GM23338 (cell line): ENCODE measurements around the gene HDAC11. TPM values are rescaled to one million over a fixed set of nuclear protein-coding genes. Genes with fewer than 3 reads are reported as not detected.

Source experiments
- ATAC-seq: fragments of 200-7000 bp; cut with Tn5 transposase; 3 replicates; pipeline ENCODE4 v1.9.1; 2020
- DNase-seq: peaks from one replicate; pipeline ENCODE4 v3.0.0-alpha.2; 2015; ENCODE audit warnings: low spot score
- H2AFZ ChIP-seq: fragments of 200-600 bp; sonication (generic); 2 replicates; pipeline ENCODE4 v1.8.0; 2016; ENCODE audit warnings: antibody characterized with exemption, mild to moderate bottlenecking, moderate library complexity
- H3F3A ChIP-seq: fragments of 200-600 bp; sonication (generic); replicated peaks from 2 replicates; pipeline ENCODE4 v1.8.0; 2017; ENCODE audit warnings: antibody characterized with exemption, mixed run types, low read depth
- H3K27ac ChIP-seq: fragments of 200-600 bp; sonication (generic); 2 replicates; pipeline ENCODE4 v1.6.1; 2016; ENCODE audit warnings: low read depth
- H3K27me3 ChIP-seq: fragments of 200-600 bp; sonication (generic); 2 replicates; pipeline ENCODE4 v1.8.0; 2016; ENCODE audit warnings: mild to moderate bottlenecking, mixed run types, moderate library complexity; ENCODE audit not compliant: insufficient read depth
- H3K36me3 ChIP-seq: fragments of 200-600 bp; sonication (generic); 2 replicates; pipeline ENCODE4 v1.8.0; 2016; ENCODE audit warnings: mild to moderate bottlenecking; ENCODE audit not compliant: insufficient read depth
- H3K4me1 ChIP-seq: fragments of 200-600 bp; sonication (generic); 2 replicates; pipeline ENCODE4 v1.8.0; 2016; ENCODE audit warnings: mild to moderate bottlenecking, moderate library complexity; ENCODE audit not compliant: insufficient read depth
- H3K4me2 ChIP-seq: fragments of 200-600 bp; sonication (generic); 2 replicates; pipeline ENCODE4 v1.7.1; 2017; ENCODE audit warnings: mixed run types
- H3K4me3 ChIP-seq: fragments of 200-600 bp; sonication (generic); 2 replicates; pipeline ENCODE4 v1.6.1; 2016; ENCODE audit warnings: mixed run types
- H3K79me2 ChIP-seq: fragments of 200-600 bp; sonication (generic); replicated peaks from 2 replicates; pipeline ENCODE4 v1.8.0; 2017; ENCODE audit warnings: mild to moderate bottlenecking; ENCODE audit not compliant: insufficient read depth
- H3K9me2 ChIP-seq: fragments of 200-600 bp; sonication (generic); 2 replicates; pipeline ENCODE4 v1.8.0; 2017; ENCODE audit not compliant: insufficient read depth
- H4K20me1 ChIP-seq: fragments of 200-600 bp; sonication (generic); replicated peaks from 2 replicates; pipeline ENCODE4 v1.8.0; 2017; ENCODE audit warnings: mild to moderate bottlenecking; ENCODE audit not compliant: insufficient read depth
- H3K27ac Mint-ChIP-seq: 2 replicates; pipeline ENCODE4 v1.8.0; 2020; ENCODE audit warnings: inconsistent platforms, mild to moderate bottlenecking, moderate library complexity, mixed read lengths
- H3K27me3 Mint-ChIP-seq: 3 replicates; pipeline ENCODE4 v1.8.0; 2022; ENCODE audit warnings: low read depth, mild to moderate bottlenecking, moderate library complexity, mixed read lengths, inconsistent platforms; ENCODE audit not compliant: insufficient read depth, poor library complexity
- H3K36me3 Mint-ChIP-seq: 3 replicates; pipeline ENCODE4 v1.8.0; 2021; ENCODE audit warnings: low read depth, mild to moderate bottlenecking, inconsistent platforms, moderate library complexity, mixed read lengths
- H3K4me1 Mint-ChIP-seq: 3 replicates; pipeline ENCODE4 v1.8.0; 2020; ENCODE audit warnings: mild to moderate bottlenecking, inconsistent platforms, mixed read lengths
- H3K4me3 Mint-ChIP-seq: 3 replicates; pipeline ENCODE4 v1.8.0; 2021; ENCODE audit warnings: moderate library complexity, mild to moderate bottlenecking, inconsistent platforms, mixed read lengths
- H3K9me3 Mint-ChIP-seq: 3 replicates; pipeline ENCODE4 v1.8.0; 2020; ENCODE audit warnings: moderate library complexity, mild to moderate bottlenecking, inconsistent platforms, mixed read lengths
- CREB1 ChIP-seq: fragments of 250-450 bp; sonication (Bioruptor Pico); IDR thresholded peaks from 2 replicates; pipeline ENCODE4 v1.5.0; 2020; ENCODE audit warnings: low read depth, mild to moderate bottlenecking, moderate library complexity
- EZH2 ChIP-seq: fragments of 200-600 bp; sonication (generic); IDR thresholded peaks from one replicate; pipeline ENCODE4 v1.8.0; 2017; ENCODE audit warnings: antibody characterized with exemption, mild to moderate bottlenecking, low read depth; ENCODE audit not compliant: unreplicated experiment
- EZH2phosphoT487 ChIP-seq: fragments of 200-600 bp; sonication (generic); IDR thresholded peaks from one replicate; pipeline ENCODE4 v1.8.1; 2018; ENCODE audit warnings: antibody characterized with exemption; ENCODE audit not compliant: unreplicated experiment
- JUNB ChIP-seq: IDR thresholded peaks from one replicate; pipeline ENCODE4 v1.6.1; 2016; ENCODE audit warnings: antibody characterized with exemption; ENCODE audit not compliant: unreplicated experiment
- NANOG ChIP-seq: IDR thresholded peaks from 2 replicates; pipeline ENCODE4 v1.6.1; 2016; ENCODE audit warnings: antibody characterized with exemption, borderline replicate concordance
- POLR2AphosphoS5 ChIP-seq: IDR thresholded peaks from 2 replicates; pipeline ENCODE4 v1.6.1; 2016; ENCODE audit warnings: antibody characterized with exemption, low read depth
- STAT1 ChIP-seq: IDR thresholded peaks from one replicate; pipeline ENCODE4 v1.6.1; 2016; ENCODE audit warnings: antibody characterized with exemption; ENCODE audit not compliant: unreplicated experiment
- ZNF114 ChIP-seq: fragments of 250-450 bp; sonication (Bioruptor Pico); IDR thresholded peaks from 2 replicates; pipeline ENCODE4 v1.5.0; 2020; ENCODE audit warnings: mild to moderate bottlenecking, moderate library complexity
- ZNF331 ChIP-seq: fragments of 250-450 bp; sonication (Bioruptor Pico); IDR thresholded peaks from 2 replicates; pipeline ENCODE4 v1.5.0; 2020; ENCODE audit warnings: low read depth, mild to moderate bottlenecking, moderate library complexity
- polyA plus RNA-seq: library from polyadenylated mRNA; unstranded; fragments of >200 nt; fragmentation: Nextera tagmentation; extraction: Ambion mirVana; gene quantifications from 2 replicates; pipeline ENCODE4 v1.2.1, GENCODE V29; 2016
- total RNA-seq: library from RNA; depleted of rRNA; stranded (reverse); fragments of >200 nt; shearing (Covaris generic); gene quantifications from 2 replicates; pipeline ENCODE4 v1.2.3, GENCODE V29; 2014
- TF ChIP-seq, protein P1 (sequence below), 2 experiments: fragments of 200-600 bp in 1 of 2; sonication (generic) in 1 of 2; conservative IDR thresholded peaks; 2 replicates each; pipeline versions ENCODE4 v1.5.1 to v1.6.1; 2016 to 2017; ENCODE audit warnings: antibody characterized with exemption in 2 of 2, low read depth in 2 of 2, mild to moderate bottlenecking in 2 of 2, moderate library complexity in 1 of 2
- TF ChIP-seq, protein P2 (sequence below): IDR thresholded peaks from 2 replicates; pipeline ENCODE4 v1.6.1; 2016; ENCODE audit warnings: antibody characterized with exemption
- TF ChIP-seq, protein P3 (sequence below): IDR thresholded peaks from one replicate; pipeline ENCODE4 v1.6.1; 2018; ENCODE audit warnings: antibody characterized with exemption; ENCODE audit not compliant: unreplicated experiment
- TF ChIP-seq, protein P4 (sequence below): fragments of 250-450 bp; sonication (Bioruptor Pico); IDR thresholded peaks from 2 replicates; pipeline ENCODE4 v1.5.0; 2020; ENCODE audit warnings: mild to moderate bottlenecking, moderate library complexity

The HDAC11 gene
- total and polyA plus RNA-seq, 2 experiments from 2014 or later = 5.4 to 15.8 TPM

DNA sequence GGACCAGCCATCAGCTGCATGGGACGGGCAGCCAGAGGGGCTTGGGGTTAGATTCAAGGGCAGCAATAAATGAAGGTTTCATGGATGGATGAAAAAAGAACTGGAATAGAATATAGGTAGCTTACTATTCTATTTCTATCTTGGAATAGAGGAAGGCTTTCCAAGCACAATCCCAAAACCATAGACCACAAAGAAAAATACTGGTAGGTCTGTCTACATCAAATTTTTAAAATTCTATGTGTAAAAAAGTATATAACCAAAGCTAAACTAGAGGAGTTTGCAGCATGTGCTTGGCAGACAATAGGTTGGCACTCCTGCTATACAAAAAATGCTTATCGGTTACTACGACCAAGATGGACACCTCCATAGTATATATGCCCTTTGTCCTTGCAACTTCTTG is 61.6 kb downstream of the HDAC11 start:
- DNase-seq (no peak), ATAC-seq (no peak)
- H3K36me3 Mint-ChIP-seq = peaks cover 5% of the 10 kb centered on the region; the same call in 2 of the 3 replicates
- Histone ChIP-seq H3K27me3 (no peaks in the 10 kb centered on the region), H3K4me2 (no peak overlapping the region), H3K4me3 (no peak overlapping the region), H3K79me2 (no peaks in the 10 kb centered on the region), H3K27ac (no peak overlapping the region), H2AFZ (no peak overlapping the region), H3K9me2 (no peaks in the 10 kb centered on the region), H3K36me3 (peaks cover 6% of the 10 kb centered on the region; the same call in 1 of the 2 replicates), H3K4me1 (peaks cover 4% of the 10 kb centered on the region), H3F3A (no peaks in the 10 kb centered on the region), H4K20me1 (no peaks in the 10 kb centered on the region)
- no peak overlapping the region for H3K4me3 Mint-ChIP-seq
- H3K9me3 Mint-ChIP-seq = peaks cover 23% of the 10 kb centered on the region
- peaks cover 15% of the 10 kb centered on the region for H3K4me1 Mint-ChIP-seq
- no peak overlapping the region for H3K27ac Mint-ChIP-seq
- peaks cover 15% of the 10 kb centered on the region for H3K27me3 Mint-ChIP-seq
- TF ChIP-seq ZNF331 (CRISPR knock-in tag) (no peak), EZH2 (no peak), EZH2phosphoT487 (no peak), ZNF114 (CRISPR knock-in tag) (no peak), STAT1 (no peak), CREB1 (CRISPR knock-in tag) (no peak), POLR2AphosphoS5 (no peak), NANOG (no peak), JUNB (no peak)
- TF ChIP-seq, protein P1, sequence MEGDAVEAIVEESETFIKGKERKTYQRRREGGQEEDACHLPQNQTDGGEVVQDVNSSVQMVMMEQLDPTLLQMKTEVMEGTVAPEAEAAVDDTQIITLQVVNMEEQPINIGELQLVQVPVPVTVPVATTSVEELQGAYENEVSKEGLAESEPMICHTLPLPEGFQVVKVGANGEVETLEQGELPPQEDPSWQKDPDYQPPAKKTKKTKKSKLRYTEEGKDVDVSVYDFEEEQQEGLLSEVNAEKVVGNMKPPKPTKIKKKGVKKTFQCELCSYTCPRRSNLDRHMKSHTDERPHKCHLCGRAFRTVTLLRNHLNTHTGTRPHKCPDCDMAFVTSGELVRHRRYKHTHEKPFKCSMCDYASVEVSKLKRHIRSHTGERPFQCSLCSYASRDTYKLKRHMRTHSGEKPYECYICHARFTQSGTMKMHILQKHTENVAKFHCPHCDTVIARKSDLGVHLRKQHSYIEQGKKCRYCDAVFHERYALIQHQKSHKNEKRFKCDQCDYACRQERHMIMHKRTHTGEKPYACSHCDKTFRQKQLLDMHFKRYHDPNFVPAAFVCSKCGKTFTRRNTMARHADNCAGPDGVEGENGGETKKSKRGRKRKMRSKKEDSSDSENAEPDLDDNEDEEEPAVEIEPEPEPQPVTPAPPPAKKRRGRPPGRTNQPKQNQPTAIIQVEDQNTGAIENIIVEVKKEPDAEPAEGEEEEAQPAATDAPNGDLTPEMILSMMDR (conservative IDR thresholded peaks at IDR 0.05; ENCODE audit: low read depth in 2 of 2) = no peak
- TF ChIP-seq, protein P2, sequence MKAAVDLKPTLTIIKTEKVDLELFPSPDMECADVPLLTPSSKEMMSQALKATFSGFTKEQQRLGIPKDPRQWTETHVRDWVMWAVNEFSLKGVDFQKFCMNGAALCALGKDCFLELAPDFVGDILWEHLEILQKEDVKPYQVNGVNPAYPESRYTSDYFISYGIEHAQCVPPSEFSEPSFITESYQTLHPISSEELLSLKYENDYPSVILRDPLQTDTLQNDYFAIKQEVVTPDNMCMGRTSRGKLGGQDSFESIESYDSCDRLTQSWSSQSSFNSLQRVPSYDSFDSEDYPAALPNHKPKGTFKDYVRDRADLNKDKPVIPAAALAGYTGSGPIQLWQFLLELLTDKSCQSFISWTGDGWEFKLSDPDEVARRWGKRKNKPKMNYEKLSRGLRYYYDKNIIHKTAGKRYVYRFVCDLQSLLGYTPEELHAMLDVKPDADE = no peak
- TF ChIP-seq, protein P3, sequence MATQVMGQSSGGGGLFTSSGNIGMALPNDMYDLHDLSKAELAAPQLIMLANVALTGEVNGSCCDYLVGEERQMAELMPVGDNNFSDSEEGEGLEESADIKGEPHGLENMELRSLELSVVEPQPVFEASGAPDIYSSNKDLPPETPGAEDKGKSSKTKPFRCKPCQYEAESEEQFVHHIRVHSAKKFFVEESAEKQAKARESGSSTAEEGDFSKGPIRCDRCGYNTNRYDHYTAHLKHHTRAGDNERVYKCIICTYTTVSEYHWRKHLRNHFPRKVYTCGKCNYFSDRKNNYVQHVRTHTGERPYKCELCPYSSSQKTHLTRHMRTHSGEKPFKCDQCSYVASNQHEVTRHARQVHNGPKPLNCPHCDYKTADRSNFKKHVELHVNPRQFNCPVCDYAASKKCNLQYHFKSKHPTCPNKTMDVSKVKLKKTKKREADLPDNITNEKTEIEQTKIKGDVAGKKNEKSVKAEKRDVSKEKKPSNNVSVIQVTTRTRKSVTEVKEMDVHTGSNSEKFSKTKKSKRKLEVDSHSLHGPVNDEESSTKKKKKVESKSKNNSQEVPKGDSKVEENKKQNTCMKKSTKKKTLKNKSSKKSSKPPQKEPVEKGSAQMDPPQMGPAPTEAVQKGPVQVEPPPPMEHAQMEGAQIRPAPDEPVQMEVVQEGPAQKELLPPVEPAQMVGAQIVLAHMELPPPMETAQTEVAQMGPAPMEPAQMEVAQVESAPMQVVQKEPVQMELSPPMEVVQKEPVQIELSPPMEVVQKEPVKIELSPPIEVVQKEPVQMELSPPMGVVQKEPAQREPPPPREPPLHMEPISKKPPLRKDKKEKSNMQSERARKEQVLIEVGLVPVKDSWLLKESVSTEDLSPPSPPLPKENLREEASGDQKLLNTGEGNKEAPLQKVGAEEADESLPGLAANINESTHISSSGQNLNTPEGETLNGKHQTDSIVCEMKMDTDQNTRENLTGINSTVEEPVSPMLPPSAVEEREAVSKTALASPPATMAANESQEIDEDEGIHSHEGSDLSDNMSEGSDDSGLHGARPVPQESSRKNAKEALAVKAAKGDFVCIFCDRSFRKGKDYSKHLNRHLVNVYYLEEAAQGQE = no peak
- TF ChIP-seq, protein P4, sequence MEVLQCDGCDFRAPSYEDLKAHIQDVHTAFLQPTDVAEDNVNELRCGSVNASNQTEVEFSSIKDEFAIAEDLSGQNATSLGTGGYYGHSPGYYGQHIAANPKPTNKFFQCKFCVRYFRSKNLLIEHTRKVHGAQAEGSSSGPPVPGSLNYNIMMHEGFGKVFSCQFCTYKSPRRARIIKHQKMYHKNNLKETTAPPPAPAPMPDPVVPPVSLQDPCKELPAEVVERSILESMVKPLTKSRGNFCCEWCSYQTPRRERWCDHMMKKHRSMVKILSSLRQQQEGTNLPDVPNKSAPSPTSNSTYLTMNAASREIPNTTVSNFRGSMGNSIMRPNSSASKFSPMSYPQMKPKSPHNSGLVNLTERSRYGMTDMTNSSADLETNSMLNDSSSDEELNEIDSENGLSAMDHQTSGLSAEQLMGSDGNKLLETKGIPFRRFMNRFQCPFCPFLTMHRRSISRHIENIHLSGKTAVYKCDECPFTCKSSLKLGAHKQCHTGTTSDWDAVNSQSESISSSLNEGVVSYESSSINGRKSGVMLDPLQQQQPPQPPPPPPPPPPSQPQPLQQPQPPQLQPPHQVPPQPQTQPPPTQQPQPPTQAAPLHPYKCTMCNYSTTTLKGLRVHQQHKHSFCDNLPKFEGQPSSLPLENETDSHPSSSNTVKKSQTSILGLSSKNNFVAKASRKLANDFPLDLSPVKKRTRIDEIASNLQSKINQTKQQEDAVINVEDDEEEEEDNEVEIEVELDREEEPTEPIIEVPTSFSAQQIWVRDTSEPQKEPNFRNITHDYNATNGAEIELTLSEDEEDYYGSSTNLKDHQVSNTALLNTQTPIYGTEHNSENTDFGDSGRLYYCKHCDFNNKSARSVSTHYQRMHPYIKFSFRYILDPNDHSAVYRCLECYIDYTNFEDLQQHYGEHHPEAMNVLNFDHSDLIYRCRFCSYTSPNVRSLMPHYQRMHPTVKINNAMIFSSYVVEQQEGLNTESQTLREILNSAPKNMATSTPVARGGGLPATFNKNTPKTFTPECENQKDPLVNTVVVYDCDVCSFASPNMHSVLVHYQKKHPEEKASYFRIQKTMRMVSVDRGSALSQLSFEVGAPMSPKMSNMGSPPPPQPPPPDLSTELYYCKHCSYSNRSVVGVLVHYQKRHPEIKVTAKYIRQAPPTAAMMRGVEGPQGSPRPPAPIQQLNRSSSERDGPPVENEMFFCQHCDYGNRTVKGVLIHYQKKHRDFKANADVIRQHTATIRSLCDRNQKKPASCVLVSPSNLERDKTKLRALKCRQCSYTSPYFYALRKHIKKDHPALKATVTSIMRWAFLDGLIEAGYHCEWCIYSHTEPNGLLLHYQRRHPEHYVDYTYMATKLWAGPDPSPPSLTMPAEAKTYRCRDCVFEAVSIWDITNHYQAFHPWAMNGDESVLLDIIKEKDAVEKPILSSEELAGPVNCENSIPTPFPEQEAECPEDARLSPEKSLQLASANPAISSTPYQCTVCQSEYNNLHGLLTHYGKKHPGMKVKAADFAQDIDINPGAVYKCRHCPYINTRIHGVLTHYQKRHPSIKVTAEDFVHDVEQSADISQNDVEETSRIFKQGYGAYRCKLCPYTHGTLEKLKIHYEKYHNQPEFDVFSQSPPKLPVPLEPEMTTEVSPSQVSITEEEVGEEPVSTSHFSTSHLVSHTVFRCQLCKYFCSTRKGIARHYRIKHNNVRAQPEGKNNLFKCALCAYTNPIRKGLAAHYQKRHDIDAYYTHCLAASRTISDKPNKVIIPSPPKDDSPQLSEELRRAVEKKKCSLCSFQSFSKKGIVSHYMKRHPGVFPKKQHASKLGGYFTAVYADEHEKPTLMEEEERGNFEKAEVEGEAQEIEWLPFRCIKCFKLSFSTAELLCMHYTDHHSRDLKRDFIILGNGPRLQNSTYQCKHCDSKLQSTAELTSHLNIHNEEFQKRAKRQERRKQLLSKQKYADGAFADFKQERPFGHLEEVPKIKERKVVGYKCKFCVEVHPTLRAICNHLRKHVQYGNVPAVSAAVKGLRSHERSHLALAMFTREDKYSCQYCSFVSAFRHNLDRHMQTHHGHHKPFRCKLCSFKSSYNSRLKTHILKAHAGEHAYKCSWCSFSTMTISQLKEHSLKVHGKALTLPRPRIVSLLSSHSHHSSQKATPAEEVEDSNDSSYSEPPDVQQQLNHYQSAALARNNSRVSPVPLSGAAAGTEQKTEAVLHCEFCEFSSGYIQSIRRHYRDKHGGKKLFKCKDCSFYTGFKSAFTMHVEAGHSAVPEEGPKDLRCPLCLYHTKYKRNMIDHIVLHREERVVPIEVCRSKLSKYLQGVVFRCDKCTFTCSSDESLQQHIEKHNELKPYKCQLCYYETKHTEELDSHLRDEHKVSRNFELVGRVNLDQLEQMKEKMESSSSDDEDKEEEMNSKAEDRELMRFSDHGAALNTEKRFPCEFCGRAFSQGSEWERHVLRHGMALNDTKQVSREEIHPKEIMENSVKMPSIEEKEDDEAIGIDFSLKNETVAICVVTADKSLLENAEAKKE (CRISPR knock-in tag) = no peak
